WERI-Rb-1 (cell line): Measurements from ENCODE around the gene NSMCE1.

Source experiments
- DNase-seq: peaks from one replicate; pipeline ENCODE4 v3.0.0-alpha.2; 2020
- H3K27ac ChIP-seq: fragments of 250-450 bp; sonication (Bioruptor Pico); 2 replicates; pipeline ENCODE4 v1.5.1; 2020; ENCODE audit warnings: mild to moderate bottlenecking, moderate library complexity
- H3K27me3 ChIP-seq: fragments of 250-450 bp; sonication (Bioruptor Pico); 2 replicates; pipeline ENCODE4 v1.5.1; 2021; ENCODE audit warnings: mild to moderate bottlenecking, low read depth, moderate library complexity; ENCODE audit not compliant: insufficient read depth, severe bottlenecking
- H3K36me3 ChIP-seq: fragments of 250-450 bp; sonication (Bioruptor Pico); 2 replicates; pipeline ENCODE4 v1.5.1; 2020; ENCODE audit warnings: mild to moderate bottlenecking, moderate library complexity
- H3K4me3 ChIP-seq: 2 replicates; pipeline ENCODE4 v1.5.1; 2011; ENCODE audit warnings: low read depth, mild to moderate bottlenecking, control low read depth, low read length
- H3K9me3 ChIP-seq: fragments of 250-450 bp; sonication (Bioruptor Pico); 2 replicates; pipeline ENCODE4 v1.5.1; 2021; ENCODE audit warnings: mild to moderate bottlenecking, moderate library complexity; ENCODE audit not compliant: severe bottlenecking
- CTCF ChIP-seq: IDR thresholded peaks from 2 replicates; pipeline ENCODE4 v1.5.1; 2011; ENCODE audit warnings: low read depth, mild to moderate bottlenecking, control low read depth, inconsistent platforms, low read length

NSMCE1 gene

GRCh38 chr16:27179500-27180072, 89.0 kb downstream of the NSMCE1 start:
- Histone ChIP-seq H3K9me3 (no peaks in the 10 kb centered on the region), H3K27ac (no peak overlapping the region), H3K36me3 (no peaks in the 10 kb centered on the region), H3K4me3 (no peak overlapping the region), H3K27me3 (no peaks in the 10 kb centered on the region)
- TF ChIP-seq CTCF: peak; percentile 91
- peak; percentile 83 for DNase-seq

- H3K27me3 ChIP-seq: no peaks in the 10 kb centered on the region
- TF ChIP-seq CTCF: no peak
- H3K36me3 ChIP-seq: no peaks in the 10 kb centered on the region
- DNase-seq: no peak
- H3K27ac ChIP-seq: no peak overlapping the region
- no peaks in the 10 kb centered on the region for H3K9me3 ChIP-seq
- H3K4me3 ChIP-seq: no peak overlapping the region
Observed at GRCh38 chr16:27177031-27177774, 91.4 kb downstream of the NSMCE1 start.

- Histone ChIP-seq H3K36me3 (no peaks in the 10 kb centered on the region), H3K4me3 (no peak overlapping the region), H3K27ac (no peak overlapping the region), H3K9me3 (peaks cover 4% of the 10 kb centered on the region), H3K27me3 (no peaks in the 10 kb centered on the region)
- DNase-seq: no peak
- no peak for TF ChIP-seq CTCF
Observed at GRCh38 chr16:27175888-27176287, 92.7 kb downstream of the NSMCE1 start.
